Pancreas (tissue), 10 donors: Measurements from ENCODE around the gene MYO6. TPM values are rescaled to one million over a fixed set of nuclear protein-coding genes. Genes with fewer than 3 reads are reported as not detected.
"Not testable (repeated sequence)": the region's sequence is repeated elsewhere in the genome, so short reads cannot be mapped to it uniquely, and the experiment has no call there.

Experiments
- ATAC-seq, 4 donors: fragments of 200-7000 bp; cut with Tn5 transposase; one replicate each; pipeline versions ENCODE4 v1.8.0 to v1.9.1; 2020; ENCODE audit warnings: mild to moderate bottlenecking in 4 of 4, moderate library complexity in 4 of 4
- DNase-seq, 6 donors: peaks; one replicate each; pipeline ENCODE4 v3.0.0-alpha.2; 2020
- FAIRE-seq: peaks from 2 replicates; lab custom pipeline; 2012; peaks lifted over from hg19 to GRCh38; lab: Jason Lieb, UNC
- H3K27ac ChIP-seq, 4 donors: fragments of 200-600 bp; sonication (generic); 1 replicate in 3 of 4; 2 replicates in 1 of 4; pipeline versions ENCODE4 v1.5.0 to v1.8.0; 2020
- H3K27me3 ChIP-seq, 4 donors: fragments of 200-600 bp; one replicate each; pipeline ENCODE4 v1.8.0; 2021
- H3K36me3 ChIP-seq, 3 donors: fragments of 200-600 bp; sonication (generic) in 1 of 3; one replicate each; pipeline versions ENCODE4 v1.5.0 to v1.8.0; 2020 to 2021
- H3K4me1 ChIP-seq, 3 donors: fragments of 200-600 bp; one replicate each; pipeline ENCODE4 v1.8.0; 2021
- H3K4me3 ChIP-seq, 4 donors: fragments of 200-600 bp; sonication (generic) in 2 of 4; one replicate each; pipeline versions ENCODE4 v1.5.0 to v1.8.0; 2020 to 2021
- H3K9me3 ChIP-seq, 4 donors: fragments of 200-600 bp; one replicate each; pipeline ENCODE4 v1.8.0; 2021
- CTCF ChIP-seq, 4 donors: fragments of 200-600 bp; sonication (generic) in 3 of 4; IDR thresholded peaks; one replicate each; pipeline versions ENCODE4 v1.5.0 to v1.8.0; 2021; ENCODE audit warnings: antibody characterized with exemption in 4 of 4
- WGBS, 2 donors: extraction: QIAGEN DNeasy Blood & Tissue Kit; methylation state at CpG; one replicate each; pipeline ENCODE4 v1.1.7; 2013; 5-methylcytosine and 5-hydroxymethylcytosine counted together
- intact Hi-C, 3 donors: fragments of 100-400 bp; cut with DNase I; formaldehyde crosslinking; loops; one replicate each; pipeline versions ENCODE4 v1.11.1 to v1.14.2; 2022
- polyA plus RNA-seq, 2 donors: library from polyadenylated mRNA; stranded (reverse); fragments of 200-250 nt; gene quantifications; one replicate each; pipeline ENCODE4 v1.2.3, GENCODE V29; 2013
- total RNA-seq, 6 donors: library from RNA; stranded (reverse); fragmentation: NEBNext Ultra II Directional in 4 of 6; extraction: Animal tissue kit (Norgen Biotek cat#: 25700) in 4 of 6; gene quantifications; one replicate each; pipeline versions ENCODE4 v1.2.1 to v1.2.4, GENCODE V29; 2021 to 2023
- donor health status: healthy with polysubstance abuse.
- donor health status: DM: no; HTN: no; CAD: no; lungs with moderate emphysema.
- donor health status: DM: no; HTN: no; CAD: no.
- donor health status: control.
- donor health status: control.
- donor health status: Bipolar disorder and iron deficiency.
- donor health status: DM: yes; HTN: yes; CAD: no.
- donor health status: DM: no; HTN: no; CAD: no.
- donor health status: DM: no; HTN: no; CAD: no.
- donor health status: DM: yes; HTN: yes; CAD: no.

Gene MYO6
- total RNA-seq (10 to 100 TPM; 16.4 to 47.6 (median 19.7) TPM), polyA plus RNA-seq (10 to 100 TPM; 18.3 to 19.6 TPM)

GRCh38 chr6:75748743-75749538 is at the start of gene MYO6:
Gene MYO6, plus strand, starts transcription at chr6:75749239. Its CDS starts 68,309 bp downstream, at chr6:75817548.
- Histone ChIP-seq H3K27ac (peak within 1 kb of the TSS; percentile 85 to 95 (median 89)), H3K27me3 (no peaks in the 10 kb centered on the region), H3K9me3 (no peaks in the 10 kb centered on the region), H3K36me3 (no peaks in the 10 kb centered on the region), H3K4me3 (peak within 1 kb of the TSS; percentile 76 to 93 (median 86)), H3K4me1 (peaks cover 0 to 32% (median 16%) of the 10 kb centered on the region in 3 donors)
- 0 to 1% methylated on average over 55 to 97 of the region's 97 CpGs for WGBS, 2 donors
- peak; percentile 90 to 95 (median 92) for ATAC-seq
- peak; percentile 76 to 94 (median 82) for DNase-seq
- FAIRE-seq = no peak
- intact Hi-C loops = no loop called here
- TF ChIP-seq CTCF (IDR thresholded peaks at IDR 0.05) = no peak

GRCh38 chr6:75708334-75708733 is 40.7 kb upstream of the MYO6 start:
- ATAC-seq, DNase-seq, H3K9me3 ChIP-seq, H3K27ac ChIP-seq, H3K27me3 ChIP-seq, H3K4me1 ChIP-seq, intact Hi-C loops, FAIRE-seq, H3K4me3 ChIP-seq: not testable (repeated sequence)
- H3K36me3 ChIP-seq = peaks cover 0 to 28% (median 3%) of the 10 kb centered on the region in 3 donors
- 96% methylated on average over 4 of the region's 4 CpGs for WGBS, 2 donors

GRCh38 chr6:75711173-75711572 is 37.9 kb upstream of the MYO6 start:
- H3K9me3 ChIP-seq = no peaks in the 10 kb centered on the region
- ATAC-seq (no peak), FAIRE-seq (peak; percentile 13), DNase-seq (no peak)
- WGBS, 2 donors = 99 to 100% methylated on average over 2 of the region's 2 CpGs
- no peak for TF ChIP-seq CTCF (IDR thresholded peaks at IDR 0.05)
- no peaks in the 10 kb centered on the region for H3K4me1 ChIP-seq
- no peaks in the 10 kb centered on the region for H3K27me3 ChIP-seq
- H3K4me3 ChIP-seq = no peak overlapping the region
- intact Hi-C loops = no loop called here
- H3K27ac ChIP-seq = no peak overlapping the region
- H3K36me3 ChIP-seq = peaks cover 0 to 40% (median 16%) of the 10 kb centered on the region in 3 donors

GRCh38 chr6:75719133-75719532 is 29.9 kb upstream of the MYO6 start:
- ATAC-seq = no peak
- WGBS, 2 donors = 95% methylated on average over 3 of the region's 3 CpGs
- H3K27me3 ChIP-seq = no peaks in the 10 kb centered on the region
- H3K9me3 ChIP-seq = no peaks in the 10 kb centered on the region
- FAIRE-seq = no peak
- no peak for DNase-seq
- H3K4me3 ChIP-seq = no peak overlapping the region
- H3K27ac ChIP-seq = no peak overlapping the region
- H3K36me3 ChIP-seq = peaks cover 0 to 17% (median 7%) of the 10 kb centered on the region in 3 donors
- H3K4me1 ChIP-seq = peaks cover 0 to 3% (median 0%) of the 10 kb centered on the region in 3 donors
- no peak for TF ChIP-seq CTCF (IDR thresholded peaks at IDR 0.05)
- intact Hi-C loops = no loop called here

- intact Hi-C loops = no loop called here
- Histone ChIP-seq H3K27me3 (no peaks in the 10 kb centered on the region), H3K27ac (no peak overlapping the region), H3K4me1 (no peaks in the 10 kb centered on the region), H3K36me3 (no peaks in the 10 kb centered on the region), H3K4me3 (no peak overlapping the region), H3K9me3 (no peaks in the 10 kb centered on the region)
- no peak for DNase-seq
- 84 to 91% methylated on average over 2 of the region's 2 CpGs for WGBS, 2 donors
- no peak for ATAC-seq
- no peak for TF ChIP-seq CTCF (IDR thresholded peaks at IDR 0.05)
- FAIRE-seq = no peak
Observed at GRCh38 chr6:75723382-75723781, 25.7 kb upstream of the MYO6 start.
